Heart left ventricle (tissue), 16 donors: ENCODE measurements around the gene POU5F1. TPM values are rescaled to one million over a fixed set of nuclear protein-coding genes. Genes with fewer than 3 reads are reported as not detected.
"Not testable (repeated sequence)": the region's sequence is repeated elsewhere in the genome, so short reads cannot be mapped to it uniquely, and the experiment has no call there.

Experiments used
- ATAC-seq, 4 donors: fragments of 200-7000 bp; cut with Tn5 transposase; one replicate each; pipeline ENCODE4 v1.9.1; 2020 to 2022; ENCODE audit warnings: moderate library complexity in 4 of 4, mild to moderate bottlenecking in 3 of 4, moderate number of reproducible peaks in 1 of 4
- DNase-seq, 5 donors: peaks; one replicate each; pipeline ENCODE4 v3.0.0-alpha.2; 2020
- H3K27ac ChIP-seq, 12 donors: fragments of 200-600 bp; sonication (generic) in 4 of 12; one replicate each; pipeline versions ENCODE4 v1.5.0 to v1.8.0; 2016 to 2022; ENCODE audit warnings: mild to moderate bottlenecking in 2 of 12
- H3K27me3 ChIP-seq, 9 donors: fragments of 200-600 bp; sonication (generic) in 2 of 9; one replicate each; pipeline versions ENCODE4 v1.5.1 to v1.8.0; 2016 to 2022; ENCODE audit warnings: mild to moderate bottlenecking in 3 of 9
- H3K36me3 ChIP-seq, 9 donors: fragments of 200-600 bp; sonication (generic) in 2 of 9; one replicate each; pipeline versions ENCODE4 v1.5.0 to v1.8.0; 2018 to 2022; ENCODE audit warnings: mild to moderate bottlenecking in 2 of 9
- H3K4me1 ChIP-seq, 12 donors: fragments of 200-600 bp; sonication (generic) in 4 of 12; one replicate each; pipeline versions ENCODE4 v1.5.0 to v1.8.0; 2016 to 2022; ENCODE audit warnings: mild to moderate bottlenecking in 3 of 12
- H3K4me3 ChIP-seq, 12 donors: fragments of 200-600 bp; sonication (generic) in 4 of 12; one replicate each; pipeline versions ENCODE4 v1.5.0 to v1.8.0; 2017 to 2022; ENCODE audit warnings: mild to moderate bottlenecking in 9 of 12, moderate library complexity in 4 of 12
- H3K9me3 ChIP-seq, 12 donors: fragments of 200-600 bp; sonication (generic) in 4 of 12; one replicate each; pipeline versions ENCODE4 v1.5.0 to v1.8.0; 2016 to 2022; ENCODE audit warnings: mild to moderate bottlenecking in 1 of 12
- CTCF ChIP-seq, 12 donors: fragments of 200-600 bp; sonication (generic) in 4 of 12; IDR thresholded peaks; one replicate each; pipeline versions ENCODE4 v1.5.0 to v1.8.0; 2018 to 2022; ENCODE audit warnings: antibody characterized with exemption in 12 of 12, mild to moderate bottlenecking in 5 of 12
- POLR2A ChIP-seq, 2 donors: fragments of 450-650 bp; IDR thresholded peaks; one replicate each; pipeline ENCODE4 v1.6.1; 2017; ENCODE audit warnings: antibody characterized with exemption in 2 of 2, mild to moderate bottlenecking in 2 of 2, moderate library complexity in 2 of 2
- WGBS, 4 donors: extraction: QIAGEN DNeasy Blood & Tissue Kit in 2 of 4; methylation state at CpG; one replicate each; pipeline versions ENCODE4 v1.1.5 to v1.1.7; 2013 to 2018; 5-methylcytosine and 5-hydroxymethylcytosine counted together
- intact Hi-C, 10 donors: fragments of 100-400 bp; cut with DNase I; formaldehyde crosslinking; loops; one replicate each; pipeline versions ENCODE4 v1.11.1 to v1.14.2; 2022
- polyA plus RNA-seq, 2 donors: library from polyadenylated mRNA; stranded (reverse); fragments of 200-250 nt; gene quantifications; one replicate each; pipeline ENCODE4 v1.2.3, GENCODE V29; 2013
- total RNA-seq, 9 donors: library from RNA; depleted of rRNA in 2 of 9; stranded (reverse); fragments of >200 nt in 2 of 9; fragmentation: NEBNext Ultra II Directional in 3 of 9; extraction: Animal tissue kit (Norgen Biotek cat#: 25700) in 3 of 9; gene quantifications; one replicate each; pipeline versions ENCODE4 v1.1.0 to v1.2.4, GENCODE V29; 2016 to 2023
- donor health status: ischemic (EF 13 %, LVEDD 7.1; RV severe dilation, severe dysfunction).
- donor health status: healthy with polysubstance abuse.
- donor health status: DM: no; HTN: yes; CAD: no.
- donor health status: DM: no; HTN: no; CAD: no.
- donor health status: ischemic (EF 25% LVEDD 6.9; RV normal size, moderate dysfunction).
- donor health status: ischemic (EF 25% LVEDD 5.7; RV mildly dilated, moderate dysfunction).
- donor health status: healthy.
- donor health status: DM: yes; HTN: yes; CAD: no.
- donor health status: ischemic (EF 35%, LVEDD 5.7; RV mildly dilated, moderate dysfunction).
- donor health status: nonischemic (EF 11% LVEDD 7.7; RV severe dilation, severe dysfunction).
- donor health status: DM: yes; HTN: yes; CAD: no.
- donor health status: PGD.
- donor health status: ischemic (EF 29% LVEDD 5.4; RV normal size, mild dysfunction).
- donor health status: nonischemic (EF 23%, LVEDD 6.1; RV moderate dilation, normal function).

POU5F1 gene
- total and polyA plus RNA-seq, 11 donors = 0.16 to 1.3 (median 0.52) TPM; not detected in 1

- H3K36me3 ChIP-seq = peaks cover 0 to 9% (median 0%) of the 10 kb centered on the region in 9 donors
- peaks cover 0 to 16% (median 0%) of the 10 kb centered on the region in 12 donors for H3K9me3 ChIP-seq
- H3K4me3 ChIP-seq = peak overlapping the region in 1 of 12 donors; percentile 60
- no peak for TF ChIP-seq CTCF (IDR thresholded peaks at IDR 0.05)
- no peak for TF ChIP-seq POLR2A (IDR thresholded peaks at IDR 0.05)
- ATAC-seq (no peak), DNase-seq (no peak)
- H3K27ac ChIP-seq = peak overlapping the region in 10 of 12 donors; percentile 39 to 96 (median 81)
- H3K4me1 ChIP-seq = peaks cover 0 to 62% (median 11%) of the 10 kb centered on the region in 12 donors
- WGBS, 4 donors = 58 to 67% (median 64%) methylated on average over 11 of the region's 11 CpGs
- intact Hi-C loops = loop anchor here in 3 of 10 donors (5.0 kb wide), 3 partner anchors 65 to 150 kb away; partner anchors contain the start of gene HLA-C (in 1 of the 3)
- H3K27me3 ChIP-seq = no peaks in the 10 kb centered on the region
Observed at GRCh38 chr6:31202259-31203166, 32.0 kb upstream of the POU5F1 start.

GRCh38 chr6:31199105-31199452, 28.6 kb upstream of the POU5F1 start:
- not testable (repeated sequence) for ATAC-seq, H3K27me3 ChIP-seq, H3K36me3 ChIP-seq, DNase-seq
- H3K9me3 ChIP-seq = peaks cover 0 to 16% (median 0%) of the 10 kb centered on the region in 12 donors
- 91 to 97% (median 96%) methylated on average over 4 of the region's 4 CpGs for WGBS, 4 donors
- intact Hi-C loops = loop anchor here in 4 of 10 donors (5.0 to 10.0 kb wide), 3 partner anchors 73 to 284 kb away; partner anchors contain the start of genes HLA-C (in 2 of the 4) and VARS2 (in 1 of the 4)
- peak overlapping the region in 7 of 12 donors; percentile 74 to 87 (median 80) for H3K4me3 ChIP-seq
- H3K27ac ChIP-seq = peak overlapping the region in 6 of 12 donors; percentile 95 to 99 (median 98)
- H3K4me1 ChIP-seq = peaks cover 0 to 44% (median 13%) of the 10 kb centered on the region in 12 donors

DNA sequence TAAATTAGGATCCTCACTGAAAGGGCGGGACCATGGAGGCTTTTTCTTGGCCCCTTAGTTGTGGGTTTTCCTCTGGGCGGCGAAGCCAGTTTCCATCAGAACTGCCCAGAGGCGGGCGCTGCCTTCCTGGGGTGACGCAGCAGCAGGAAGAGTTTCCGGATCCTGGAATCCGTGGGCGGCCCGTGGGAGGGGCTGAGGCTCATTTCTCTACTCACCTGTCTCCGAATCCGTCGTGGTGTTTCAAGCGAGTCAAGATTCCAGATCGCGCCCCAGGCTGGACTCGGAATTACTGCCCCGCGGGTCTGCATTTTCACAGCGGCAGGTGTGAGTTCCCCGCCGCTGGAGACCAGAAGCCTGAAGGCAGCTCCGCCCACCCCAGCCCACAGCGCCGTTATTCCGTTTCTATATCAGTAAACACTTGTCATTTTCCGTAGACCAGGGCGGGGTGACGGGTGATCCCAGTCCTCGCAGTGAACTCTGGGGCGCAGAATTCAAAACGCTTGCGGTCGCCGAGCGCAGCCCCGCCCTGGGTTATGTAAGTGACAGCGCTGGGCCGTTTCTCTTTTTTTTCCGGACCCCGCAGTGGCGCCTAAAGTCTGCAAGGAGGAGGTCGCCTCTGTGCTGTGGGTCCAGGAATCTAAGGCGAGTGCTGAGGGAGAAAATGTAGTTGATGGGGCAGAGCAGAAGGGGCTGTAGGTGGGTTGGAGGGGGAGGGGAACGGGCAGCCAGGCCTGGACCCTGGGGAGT, 27.2 kb upstream of the POU5F1 start:
- Histone ChIP-seq H3K27ac (peak overlapping the region; percentile 95 to 99 (median 98)), H3K9me3 (peaks cover 0 to 16% (median 0%) of the 10 kb centered on the region in 12 donors), H3K36me3 (peaks cover 0 to 9% (median 0%) of the 10 kb centered on the region in 9 donors), H3K4me3 (peak overlapping the region; percentile 48 to 87 (median 80)), H3K4me1 (peaks cover 0 to 31% (median 11%) of the 10 kb centered on the region in 12 donors), H3K27me3 (no peaks in the 10 kb centered on the region)
- TF ChIP-seq POLR2A (IDR thresholded peaks at IDR 0.05) = peak in 1 of 2 donors; percentile 64
- no peak for TF ChIP-seq CTCF (IDR thresholded peaks at IDR 0.05)
- 0 to 1% (median 0%) methylated on average over 42 to 45 of the region's 45 CpGs for WGBS, 4 donors
- intact Hi-C loops = loop anchor here (1.0 to 10.0 kb wide), 9 partner anchors 30 to 283 kb away; partner anchors contain the start of genes HLA-C (in 6 of the 10), HLA-B (in 1 of the 10) and VARS2 (in 1 of the 10)
- ATAC-seq = peak; percentile 88 to 94 (median 90)
- DNase-seq = peak; percentile 93 to 96 (median 94)

DNA sequence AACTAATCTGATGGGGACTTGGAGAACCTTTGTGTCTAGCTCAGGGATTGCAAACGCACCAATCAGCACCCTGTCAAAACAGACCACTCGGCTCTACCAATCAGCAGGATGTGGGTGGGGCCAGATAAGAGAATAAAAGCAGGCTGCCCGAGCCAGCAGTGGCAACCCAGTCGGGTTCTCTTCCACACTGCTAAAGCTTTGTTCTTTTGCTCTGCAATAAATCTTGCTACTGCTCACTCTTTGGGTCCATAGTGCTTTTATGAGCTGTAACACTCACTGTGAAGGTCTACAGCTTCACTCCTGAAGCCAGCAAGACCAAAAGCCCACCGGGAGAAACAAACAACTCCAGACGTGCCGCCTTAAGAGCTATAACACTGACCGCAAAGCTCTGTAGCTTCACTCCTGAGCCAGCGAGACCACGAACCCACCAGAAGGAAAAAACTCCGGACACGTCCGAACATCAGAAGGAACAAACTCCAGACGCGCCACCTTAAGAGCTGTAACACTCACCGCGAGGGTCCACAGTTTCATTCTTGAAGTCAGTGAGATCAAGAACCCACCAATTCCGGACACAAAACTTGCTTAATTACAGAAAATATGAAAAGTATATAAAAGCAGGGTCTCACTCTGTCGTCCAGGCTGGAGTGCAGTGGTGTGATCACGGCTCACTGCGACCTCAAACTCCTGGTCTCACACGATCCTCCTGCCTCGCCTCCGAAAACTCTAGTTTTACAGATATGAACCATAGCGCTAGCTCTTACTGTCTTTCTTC, 26.0 kb upstream of the POU5F1 start:
- H3K27me3 ChIP-seq, H3K36me3 ChIP-seq, DNase-seq, ATAC-seq: not testable (repeated sequence)
- Histone ChIP-seq H3K4me1 (peaks cover 0 to 24% (median 10%) of the 10 kb centered on the region in 12 donors), H3K9me3 (peaks cover 0 to 16% (median 0%) of the 10 kb centered on the region in 12 donors), H3K27ac (peak overlapping the region in 11 of 12 donors; percentile 95 to 99 (median 98)), H3K4me3 (peak overlapping the region in 10 of 12 donors; percentile 64 to 87 (median 80))
- 72 to 80% (median 74%) methylated on average over 25 of the region's 25 CpGs for WGBS, 4 donors
- intact Hi-C loops = loop anchor here (1.0 to 10.0 kb wide), 8 partner anchors 76 to 282 kb away; partner anchors contain the start of genes HLA-C (in 6 of the 10), HLA-B (in 1 of the 10) and VARS2 (in 1 of the 10)

- 95 to 97% (median 96%) methylated on average over 27 to 41 of the region's 41 CpGs for WGBS, 4 donors
- H3K4me1 ChIP-seq = peaks cover 0 to 24% (median 10%) of the 10 kb centered on the region in 12 donors
- not testable (repeated sequence) for DNase-seq, H3K36me3 ChIP-seq, H3K27me3 ChIP-seq, H3K4me3 ChIP-seq, H3K9me3 ChIP-seq, ATAC-seq, H3K27ac ChIP-seq
- intact Hi-C loops = loop anchor here in 4 of 10 donors (2.0 to 10.0 kb wide), 5 partner anchors 57 to 281 kb away; partner anchors contain the start of genes HLA-C (in 2 of the 4), PSORS1C2 (in 1 of the 4) and VARS2 (in 1 of the 4)
Observed at GRCh38 chr6:31195308-31195979, 25.0 kb upstream of the POU5F1 start.
